Activated naive CD8-positive, alpha-beta T cell treated with anti-CD3 and anti-CD28 coated beads, Interleukin-2, amount 10 ng/mL, durations not matched to agents 7 days and 5 days (primary cell): ENCODE results near the gene BLMH. TPM values are rescaled to one million over a fixed set of nuclear protein-coding genes. Genes with fewer than 3 reads are reported as not detected.

ENCODE experiments used
- ATAC-seq: fragments of 150-1000 bp; cut with Tn5 transposase; one replicate; pipeline ENCODE4 v1.10.0; 2021; ENCODE audit warnings: low read depth, moderate library complexity
- POLR2A ChIA-PET: fragments of 350-600 bp; sonication (Branson Sonifier 250); formaldehyde crosslinking; loops from one replicate; lab custom pipeline; 2021; ENCODE audit warnings: antibody characterized with exemption; lab: Charles Lee
- DNase-seq: peaks from one replicate; pipeline ENCODE4 v3.0.0; 2021
- H3K27ac Mint-ChIP-seq: one replicate; pipeline ENCODE4 v1.8.0; 2022; ENCODE audit warnings: mild to moderate bottlenecking, mixed read lengths
- H3K27me3 Mint-ChIP-seq: one replicate; pipeline ENCODE4 v1.8.0; 2022; ENCODE audit warnings: mild to moderate bottlenecking, moderate library complexity, mixed read lengths
- H3K36me3 Mint-ChIP-seq: one replicate; pipeline ENCODE4 v1.8.0; 2021; ENCODE audit warnings: mild to moderate bottlenecking, mixed read lengths
- H3K4me1 Mint-ChIP-seq: one replicate; pipeline ENCODE4 v1.8.0; 2021; ENCODE audit warnings: mixed read lengths
- H3K4me3 Mint-ChIP-seq: one replicate; pipeline ENCODE4 v1.8.0; 2022; ENCODE audit warnings: mild to moderate bottlenecking, moderate library complexity, mixed read lengths
- H3K9me3 Mint-ChIP-seq: one replicate; pipeline ENCODE4 v1.8.0; 2021; ENCODE audit warnings: mixed read lengths
- total RNA-seq, 2 experiments: library from RNA; stranded (reverse); gene quantifications; one replicate each; pipeline ENCODE4 v1.2.3, GENCODE V29; 2021

Gene BLMH
- total RNA-seq, 2 experiments from 2014 or later: 61.8 to 64.1 TPM

GRCh38 chr17:30226878-30227277, 64.9 kb downstream of the BLMH start:
- H3K36me3 Mint-ChIP-seq: no peaks in the 10 kb centered on the region
- no peaks in the 10 kb centered on the region for H3K4me1 Mint-ChIP-seq
- ATAC-seq (no peak), DNase-seq (no peak)
- POLR2A ChIA-PET: no interaction called here
- peaks cover 25% of the 10 kb centered on the region for H3K27me3 Mint-ChIP-seq
- no peak overlapping the region for H3K4me3 Mint-ChIP-seq
- no peaks in the 10 kb centered on the region for H3K9me3 Mint-ChIP-seq
- H3K27ac Mint-ChIP-seq: no peak overlapping the region

DNA sequence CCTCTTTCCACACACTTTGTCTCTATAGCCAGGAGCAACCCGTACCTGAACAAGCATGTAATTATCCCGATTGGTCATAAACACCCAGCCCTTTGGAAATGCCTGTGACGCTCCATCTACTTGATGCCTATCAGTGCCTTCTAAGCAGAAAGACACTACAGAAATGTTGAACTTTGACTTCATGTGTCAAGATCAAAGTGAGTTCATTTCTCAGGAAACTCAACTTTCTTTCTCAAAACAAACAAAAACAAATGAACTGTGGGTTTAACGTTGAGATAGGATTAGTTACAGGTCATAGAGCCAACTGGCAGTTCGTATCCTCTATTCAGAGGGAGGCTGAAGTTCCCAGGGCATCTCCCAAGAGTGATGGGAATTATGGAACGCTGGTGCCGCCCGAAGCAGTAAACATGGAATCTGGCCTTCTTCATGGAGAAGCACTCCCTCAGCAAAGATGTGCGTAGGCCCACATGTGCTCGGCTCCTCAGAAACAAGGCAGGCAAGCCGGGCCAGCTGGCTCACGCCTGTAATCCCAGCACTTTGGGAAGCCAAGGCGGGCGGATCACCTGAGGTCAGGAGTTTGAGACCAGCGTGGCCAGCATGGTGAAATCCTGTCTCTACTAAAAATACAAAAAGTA, 65.7 kb downstream of the BLMH start:
- Mint-ChIP-seq H3K36me3 (no peaks in the 10 kb centered on the region), H3K27me3 (peaks cover 21% of the 10 kb centered on the region), H3K9me3 (no peaks in the 10 kb centered on the region), H3K4me3 (no peak overlapping the region), H3K4me1 (no peaks in the 10 kb centered on the region), H3K27ac (no peak overlapping the region)
- DNase-seq: no peak
- POLR2A ChIA-PET: no interaction called here
- ATAC-seq: no peak

DNA sequence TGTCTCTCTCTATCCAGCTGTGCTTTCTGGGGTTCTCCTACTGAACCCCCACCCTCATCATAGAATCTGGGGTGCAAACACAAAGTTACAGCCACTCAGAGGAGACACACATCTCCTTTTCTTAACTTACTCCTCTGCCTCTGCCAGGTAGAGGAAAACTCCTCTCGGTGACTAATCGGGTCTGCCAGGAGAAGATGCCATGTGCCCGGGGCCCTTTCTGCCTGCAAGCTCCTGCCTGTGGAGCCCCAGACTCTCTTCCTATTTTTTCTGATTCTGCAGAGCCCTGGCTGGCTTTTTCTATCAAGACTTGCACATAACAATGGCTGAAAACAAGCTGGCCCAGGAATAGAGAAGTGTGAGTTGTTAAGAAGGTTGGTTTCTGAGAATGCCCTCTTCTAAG, 66.6 kb downstream of the BLMH start:
- Mint-ChIP-seq H3K9me3 (no peaks in the 10 kb centered on the region), H3K36me3 (no peaks in the 10 kb centered on the region)
- ATAC-seq: no peak

DNA sequence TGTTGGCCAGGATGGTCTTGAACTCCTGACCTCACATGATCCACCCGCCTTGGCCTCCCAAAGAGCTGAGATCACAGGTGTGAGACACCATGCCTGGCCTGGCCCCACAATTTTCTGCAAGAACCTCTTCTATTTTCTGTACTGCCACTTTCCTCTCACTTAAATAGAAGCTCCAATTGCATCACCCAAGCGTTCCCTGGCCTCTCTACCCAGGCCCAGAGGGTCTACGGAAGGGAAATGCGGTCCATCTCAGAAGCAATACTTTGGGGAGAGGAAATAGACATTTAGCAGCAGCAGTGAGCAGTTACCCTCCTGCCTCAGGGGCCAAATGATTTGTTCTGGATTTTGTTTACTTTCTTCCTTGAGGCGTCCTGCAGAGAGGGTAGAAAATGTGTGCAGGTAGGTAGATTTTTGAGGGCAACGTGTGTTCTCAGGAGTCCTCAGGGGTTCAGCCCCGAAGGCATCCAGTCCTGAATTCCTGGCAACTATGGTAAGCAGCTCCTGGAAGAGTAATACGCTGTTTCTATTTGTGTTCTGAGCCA, 67.3 kb downstream of the BLMH start:
- Mint-ChIP-seq H3K36me3 (no peaks in the 10 kb centered on the region), H3K27me3 (peaks cover 14% of the 10 kb centered on the region), H3K4me1 (no peaks in the 10 kb centered on the region), H3K9me3 (no peaks in the 10 kb centered on the region), H3K4me3 (no peak overlapping the region), H3K27ac (no peak overlapping the region)
- POLR2A ChIA-PET: no interaction called here
- ATAC-seq (no peak), DNase-seq (no peak)

More for the DNA sequence above, 66.6 kb downstream of the BLMH start:
- DNase-seq: no peak
- Mint-ChIP-seq H3K4me3 (no peak overlapping the region), H3K27me3 (peaks cover 17% of the 10 kb centered on the region), H3K4me1 (no peaks in the 10 kb centered on the region), H3K27ac (no peak overlapping the region)
- POLR2A ChIA-PET: no interaction called here

DNA sequence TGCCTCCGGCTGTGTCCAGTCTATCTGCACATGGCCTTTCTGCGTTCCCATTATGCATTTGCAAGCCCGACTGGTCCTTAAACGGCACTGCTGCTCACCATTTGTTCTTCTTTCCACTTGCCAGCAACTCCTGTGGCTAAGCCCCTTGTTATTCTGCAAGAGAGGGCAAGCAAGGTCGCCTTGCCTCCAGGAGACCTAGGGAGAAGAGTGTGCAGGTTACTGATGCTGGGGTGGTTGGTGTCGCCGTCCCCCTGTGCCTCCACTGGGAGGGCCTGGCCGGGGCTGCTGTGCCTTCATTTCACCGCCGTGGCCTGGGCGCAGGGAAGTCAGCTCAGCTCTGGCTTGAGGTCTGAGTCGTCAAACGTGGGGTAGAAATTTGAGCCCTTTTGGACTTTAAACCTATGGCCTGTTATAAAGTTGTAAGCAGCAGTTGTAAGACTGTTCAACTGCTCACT, 69.0 kb downstream of the BLMH start:
- H3K36me3 Mint-ChIP-seq: no peaks in the 10 kb centered on the region
- no peaks in the 10 kb centered on the region for H3K4me1 Mint-ChIP-seq
- H3K27ac Mint-ChIP-seq: no peak overlapping the region
- POLR2A ChIA-PET: no interaction called here
- ATAC-seq (no peak), DNase-seq (no peak)
- peaks cover 8% of the 10 kb centered on the region for H3K27me3 Mint-ChIP-seq
- no peaks in the 10 kb centered on the region for H3K9me3 Mint-ChIP-seq
- no peak overlapping the region for H3K4me3 Mint-ChIP-seq

DNA sequence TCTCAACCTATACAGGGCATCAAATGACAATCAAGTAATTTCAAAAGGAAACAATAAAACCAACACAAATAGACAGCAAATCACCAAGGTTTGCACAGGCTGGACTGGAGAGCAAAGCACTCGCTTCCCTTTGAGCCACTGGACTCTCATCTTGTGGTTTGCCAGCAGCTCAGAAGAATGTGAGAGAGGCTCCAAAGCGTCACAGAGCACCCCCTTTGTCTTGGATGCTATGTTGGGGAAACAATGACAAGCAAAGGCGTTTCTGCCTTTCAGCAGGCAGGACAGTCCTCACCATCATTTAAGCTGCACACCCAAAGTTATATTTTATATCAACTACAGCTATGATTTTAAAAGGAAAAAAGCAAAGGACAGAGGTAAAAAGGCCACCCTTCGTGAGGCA, 69.5 kb downstream of the BLMH start:
- peaks cover 6% of the 10 kb centered on the region for H3K27me3 Mint-ChIP-seq
- DNase-seq: no peak
- no peaks in the 10 kb centered on the region for H3K4me1 Mint-ChIP-seq
- POLR2A ChIA-PET: no interaction called here
- ATAC-seq: no peak
- no peaks in the 10 kb centered on the region for H3K9me3 Mint-ChIP-seq
- no peak overlapping the region for H3K27ac Mint-ChIP-seq
- no peaks in the 10 kb centered on the region for H3K36me3 Mint-ChIP-seq
- H3K4me3 Mint-ChIP-seq: no peak overlapping the region

DNA sequence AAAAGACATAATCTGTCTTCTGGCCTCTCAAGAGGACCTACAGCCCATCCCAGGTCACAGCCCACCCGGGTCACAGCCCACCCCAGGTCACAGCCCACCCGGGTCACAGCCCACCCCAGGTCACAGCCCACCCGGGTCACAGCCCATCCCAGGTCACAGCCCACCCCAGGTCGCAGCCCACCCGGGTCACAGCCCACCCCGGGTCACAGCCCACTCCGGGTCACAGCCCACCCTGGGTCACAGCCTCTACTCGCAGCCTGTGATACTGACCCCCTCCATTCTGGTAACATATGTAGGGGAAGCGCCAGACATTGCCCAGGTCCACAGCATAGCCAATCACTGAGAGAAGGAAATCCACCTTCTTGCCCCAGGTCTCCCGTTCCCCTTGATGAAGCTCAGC, 70.4 kb downstream of the BLMH start:
- Mint-ChIP-seq H3K36me3 (no peaks in the 10 kb centered on the region), H3K4me3 (no peak overlapping the region), H3K9me3 (no peaks in the 10 kb centered on the region), H3K27ac (no peak overlapping the region), H3K27me3 (peaks cover 6% of the 10 kb centered on the region), H3K4me1 (no peaks in the 10 kb centered on the region)
- no peak for ATAC-seq
- POLR2A ChIA-PET: no interaction called here
- DNase-seq: no peak

- Mint-ChIP-seq H3K27ac (no peak overlapping the region), H3K36me3 (no peaks in the 10 kb centered on the region), H3K9me3 (no peaks in the 10 kb centered on the region), H3K27me3 (peaks cover 2% of the 10 kb centered on the region), H3K4me3 (no peak overlapping the region), H3K4me1 (no peaks in the 10 kb centered on the region)
- DNase-seq: no peak
- POLR2A ChIA-PET: no interaction called here
- no peak for ATAC-seq
Measured at GRCh38 chr17:30220414-30220813, 71.3 kb downstream of the BLMH start.

- no peak for DNase-seq
- H3K4me1 Mint-ChIP-seq: no peaks in the 10 kb centered on the region
- H3K36me3 Mint-ChIP-seq: no peaks in the 10 kb centered on the region
- no peak overlapping the region for H3K27ac Mint-ChIP-seq
- H3K27me3 Mint-ChIP-seq: peaks cover 2% of the 10 kb centered on the region
- POLR2A ChIA-PET: no interaction called here
- no peaks in the 10 kb centered on the region for H3K9me3 Mint-ChIP-seq
- no peak overlapping the region for H3K4me3 Mint-ChIP-seq
- ATAC-seq: no peak
Measured at GRCh38 chr17:30219833-30220232, 71.9 kb downstream of the BLMH start.

- DNase-seq (no peak), ATAC-seq (no peak)
- Mint-ChIP-seq H3K27me3 (peaks cover 2% of the 10 kb centered on the region), H3K9me3 (no peaks in the 10 kb centered on the region), H3K27ac (no peak overlapping the region), H3K36me3 (no peaks in the 10 kb centered on the region), H3K4me3 (no peak overlapping the region), H3K4me1 (no peaks in the 10 kb centered on the region)
- POLR2A ChIA-PET: no interaction called here
Measured at GRCh38 chr17:30219315-30219714, 72.4 kb downstream of the BLMH start.

GRCh38 chr17:30218799-30219198, 72.9 kb downstream of the BLMH start:
- Mint-ChIP-seq H3K36me3 (no peaks in the 10 kb centered on the region), H3K9me3 (no peaks in the 10 kb centered on the region), H3K4me3 (no peak overlapping the region), H3K27ac (no peak overlapping the region), H3K27me3 (peaks cover 2% of the 10 kb centered on the region), H3K4me1 (no peaks in the 10 kb centered on the region)
- ATAC-seq (no peak), DNase-seq (no peak)
- POLR2A ChIA-PET: interaction anchor here (0.6 kb wide), 1 partner anchor 12 kb away, joined by 4 read pairs; no protein-coding TSS in a partner anchor

- Mint-ChIP-seq H3K4me3 (no peak overlapping the region), H3K9me3 (no peaks in the 10 kb centered on the region)
Measured at GRCh38 chr17:30217746-30218245, 73.9 kb downstream of the BLMH start.

DNA sequence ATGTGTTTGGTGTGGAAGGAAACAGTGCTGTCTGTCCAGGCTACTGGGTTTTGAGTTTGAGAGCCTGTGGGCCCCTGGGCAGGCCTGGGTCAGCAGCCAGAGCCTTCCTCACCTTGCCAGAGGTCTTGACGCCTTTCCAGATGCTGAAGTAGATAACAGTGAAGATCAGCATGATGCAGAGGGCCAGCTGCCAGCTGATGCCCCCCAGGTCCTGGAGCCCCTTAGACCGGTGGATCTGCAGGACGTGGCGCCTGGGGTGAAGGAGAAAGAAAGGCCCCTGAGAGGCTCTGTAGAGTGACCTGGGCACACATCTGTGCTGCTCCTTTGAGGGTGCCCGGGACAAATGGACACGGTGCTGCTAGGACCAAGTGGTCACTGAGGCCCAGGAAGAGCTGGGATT, 74.7 kb downstream of the BLMH start:
- Mint-ChIP-seq H3K4me1 (no peaks in the 10 kb centered on the region), H3K27me3 (peaks cover 2% of the 10 kb centered on the region), H3K36me3 (no peaks in the 10 kb centered on the region), H3K4me3 (no peak overlapping the region), H3K9me3 (no peaks in the 10 kb centered on the region), H3K27ac (no peak overlapping the region)
- POLR2A ChIA-PET: no interaction called here
- DNase-seq (no peak), ATAC-seq (no peak)

More at GRCh38 chr17:30217746-30218245, 73.9 kb downstream of the BLMH start:
- no peak overlapping the region for H3K27ac Mint-ChIP-seq
- peaks cover 2% of the 10 kb centered on the region for H3K27me3 Mint-ChIP-seq
- POLR2A ChIA-PET: no interaction called here
- H3K4me1 Mint-ChIP-seq: no peaks in the 10 kb centered on the region
- ATAC-seq (no peak), DNase-seq (no peak)
- H3K36me3 Mint-ChIP-seq: no peaks in the 10 kb centered on the region

DNA sequence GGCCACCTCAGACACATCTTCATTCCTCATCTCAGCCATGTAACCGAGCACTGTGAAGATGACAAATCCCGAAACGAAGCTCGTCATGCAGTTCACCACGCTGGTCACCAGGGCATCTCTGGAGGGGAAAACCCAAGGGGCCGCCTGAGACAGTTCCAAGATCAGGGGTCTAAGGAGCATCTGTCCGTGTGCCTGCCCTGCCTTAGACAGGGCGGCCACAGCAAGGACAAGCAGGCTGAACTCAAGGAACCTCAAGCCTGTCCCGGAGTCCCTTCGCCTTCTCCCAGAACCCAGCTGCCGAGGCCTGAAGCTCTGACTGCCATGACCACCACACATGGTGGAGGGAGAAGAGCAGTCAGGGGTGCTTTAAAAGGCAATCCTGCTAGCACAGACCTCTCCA, 79.0 kb downstream of the BLMH start:
- ATAC-seq (no peak), DNase-seq (no peak)
- Mint-ChIP-seq H3K4me3 (no peak overlapping the region), H3K4me1 (no peaks in the 10 kb centered on the region), H3K27me3 (peaks cover 13% of the 10 kb centered on the region), H3K36me3 (no peaks in the 10 kb centered on the region), H3K27ac (no peak overlapping the region), H3K9me3 (no peaks in the 10 kb centered on the region)
- POLR2A ChIA-PET: no interaction called here
